Activated CD8-positive, alpha-beta memory T cell treated with anti-CD3 and anti-CD28 coated beads, Interleukin-2, amount 50 U/mL, for 1 hour (primary cell): Measurements from ENCODE around the gene OR2G3.

Source experiments
- DNase-seq: peaks from one replicate; pipeline ENCODE4 v3.0.0-alpha.2; 2020; ENCODE audit errors: extremely low read depth

Gene OR2G3

GRCh38 chr1:247605286-247605685 is at the start of gene OR2G3:
Gene OR2G3 (plus strand): TSS chr1:247605586. CDS start chr1:247605586, 0 bp downstream.
- DNase-seq = no peak

GRCh38 chr1:247557926-247558674 is 47.3 kb upstream of the OR2G3 start:
- no peak for DNase-seq

GRCh38 chr1:247561711-247562110 is 43.7 kb upstream of the OR2G3 start:
- DNase-seq = no peak

- no peak for DNase-seq
Measured at GRCh38 chr1:247562198-247562597, 43.2 kb upstream of the OR2G3 start.

GRCh38 chr1:247574236-247574635 is 31.1 kb upstream of the OR2G3 start:
- no peak for DNase-seq

GRCh38 chr1:247574664-247575063 is 30.7 kb upstream of the OR2G3 start:
- DNase-seq = no peak

GRCh38 chr1:247576514-247576913 is 28.9 kb upstream of the OR2G3 start:
- DNase-seq = no peak

GRCh38 chr1:247578946-247579460 is 26.4 kb upstream of the OR2G3 start:
- DNase-seq = no peak

- no peak for DNase-seq
Measured at GRCh38 chr1:247588060-247588459, 17.3 kb upstream of the OR2G3 start, which contains the start of gene OR2G2. Gene OR2G2 (plus strand): TSS chr1:247588360. CDS start chr1:247588360, 0 bp downstream.

GRCh38 chr1:247613405-247613804 is 8.0 kb downstream of the OR2G3 start:
- no peak for DNase-seq

GRCh38 chr1:247614625-247615024 is 9.2 kb downstream of the OR2G3 start:
- DNase-seq = no peak

- DNase-seq = no peak
Measured at GRCh38 chr1:247627951-247628350, 22.6 kb downstream of the OR2G3 start.

- no peak for DNase-seq
Measured at GRCh38 chr1:247638011-247638410, 32.6 kb downstream of the OR2G3 start.

GRCh38 chr1:247638781-247639180 is 33.4 kb downstream of the OR2G3 start:
- no peak for DNase-seq

- DNase-seq = no peak
Measured at GRCh38 chr1:247639381-247639981, 34.1 kb downstream of the OR2G3 start.

- no peak for DNase-seq
Measured at GRCh38 chr1:247642742-247643141, 37.4 kb downstream of the OR2G3 start.

GRCh38 chr1:247646867-247647266 is 41.5 kb downstream of the OR2G3 start:
- no peak for DNase-seq

GRCh38 chr1:247647864-247648263 is 42.5 kb downstream of the OR2G3 start:
- no peak for DNase-seq

GRCh38 chr1:247653040-247653439 is 47.7 kb downstream of the OR2G3 start:
- DNase-seq = no peak
